ENCODE data around the gene TMEM248.
A peak's percentile ranks its signal among the peaks of the same experiment; 100 is the strongest.
"Not testable (repeated sequence)": the region's sequence is repeated elsewhere in the genome, so short reads cannot be mapped to it uniquely, and the experiment has no call there.

TMEM248 gene

DNA sequence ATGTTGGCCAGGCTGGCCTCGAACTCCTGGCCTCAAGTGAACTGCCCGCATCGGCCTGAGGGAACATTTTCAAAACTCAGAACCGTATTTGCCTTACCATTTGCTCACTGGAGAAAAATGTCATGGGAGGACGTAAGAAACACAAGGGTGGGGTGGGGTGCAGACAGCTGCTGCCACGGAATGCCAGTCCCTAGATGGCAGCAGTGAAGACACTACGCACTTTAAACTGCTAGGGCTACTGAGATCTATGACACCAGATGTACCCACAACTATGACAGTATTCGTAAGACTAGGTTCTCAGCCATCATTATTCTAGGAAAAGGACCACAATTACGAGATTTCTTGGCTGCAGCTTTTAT is 73.6 kb downstream of the TMEM248 start:
- not testable (repeated sequence) for DNase-seq (ENCODE audit: low spot score)

GRCh38 chr7:66995050-66995776 is 74.2 kb downstream of the TMEM248 start, which contains the start of gene SBDS:
TSS of gene SBDS (minus strand) at chr7:66995586. CDS start at chr7:66995417, 169 bp downstream.
- H3K9me3 ChIP-seq (replicated peaks in 1 of 2; ENCODE audit: control insufficient read depth in 2 of 2, insufficient read depth in 1 of 2, low read depth in 1 of 2, low read length in 2 of 2); H2BK15ac ChIP-seq (ENCODE audit: low read length); H3K4me1 ChIP-seq (ENCODE audit: control insufficient read depth in 2 of 2, insufficient read depth in 1 of 2, low read depth in 1 of 2, low read length in 2 of 2); H4K8ac ChIP-seq (ENCODE audit: low read depth, low read length); H2AK5ac ChIP-seq (ENCODE audit: low read depth, low read length); H2BK5ac ChIP-seq (ENCODE audit: low read length); H4K91ac ChIP-seq (ENCODE audit: low read depth, low read length, poor library complexity); H3K27me3 ChIP-seq (ENCODE audit: control insufficient read depth in 3 of 3, insufficient read depth in 3 of 3, low read depth in 1 of 3, low read length in 3 of 3); H2BK120ac ChIP-seq (ENCODE audit: low read depth, low read length); H3K79me1 ChIP-seq (ENCODE audit: low read depth, low read length); H3K4ac ChIP-seq (ENCODE audit: low read length); H3K14ac ChIP-seq (ENCODE audit: low read length); H2BK12ac ChIP-seq (ENCODE audit: low read length): not testable (repeated sequence)
- H3K27ac ChIP-seq (replicated peaks; ENCODE audit: low read length): peak within 1 kb of the TSS; percentile 66
- H3K23ac ChIP-seq (ENCODE audit: low read depth, low read length, poor library complexity): peak within 1 kb of the TSS; percentile 80
- H3K18ac ChIP-seq (ENCODE audit: low read length): peak within 1 kb of the TSS; percentile 76
- peak within 1 kb of the TSS; percentile 89 for H2AFZ ChIP-seq (ENCODE audit: low read length)
- peak within 1 kb of the TSS; percentile 56 for H3K4me2 ChIP-seq (ENCODE audit: insufficient read depth, low read length, poor library complexity, severe bottlenecking)
- WGBS, 2 donors (ENCODE audit: extremely low coverage in 2 of 2, insufficient read length in 2 of 2, insufficient replicate concordance in 1 of 2): no CpG with 5 or more reads among the region's 59 CpGs
- DNase-seq (ENCODE audit: low spot score): peak; percentile 95
- H3K4me3 ChIP-seq (ENCODE audit: low read length in 2 of 2): peak within 1 kb of the TSS; percentile 82 to 91
- H3K9ac ChIP-seq (ENCODE audit: low read depth, low read length, poor library complexity): peak within 1 kb of the TSS; percentile 86
- peaks cover 3 to 42% of the 10 kb centered on the region in 2 donors for H3K36me3 ChIP-seq (replicated peaks in 1 of 2; ENCODE audit: control insufficient read depth in 2 of 2, insufficient read depth in 2 of 2, low read length in 2 of 2)

More for the DNA sequence above, 73.6 kb downstream of the TMEM248 start:
- not testable (repeated sequence) for H3K23ac ChIP-seq (ENCODE audit: low read depth, low read length, poor library complexity); H3K79me1 ChIP-seq (ENCODE audit: low read depth, low read length); H2BK5ac ChIP-seq (ENCODE audit: low read length); H3K9ac ChIP-seq (ENCODE audit: low read depth, low read length, poor library complexity); H2BK15ac ChIP-seq (ENCODE audit: low read length); H2BK12ac ChIP-seq (ENCODE audit: low read length); H3K27me3 ChIP-seq (ENCODE audit: control insufficient read depth in 3 of 3, insufficient read depth in 3 of 3, low read depth in 1 of 3, low read length in 3 of 3); H2BK120ac ChIP-seq (ENCODE audit: low read depth, low read length); H4K8ac ChIP-seq (ENCODE audit: low read depth, low read length); H3K14ac ChIP-seq (ENCODE audit: low read length); H2AK5ac ChIP-seq (ENCODE audit: low read depth, low read length); H3K18ac ChIP-seq (ENCODE audit: low read length); H3K4ac ChIP-seq (ENCODE audit: low read length); H3K4me1 ChIP-seq (ENCODE audit: control insufficient read depth in 2 of 2, insufficient read depth in 1 of 2, low read depth in 1 of 2, low read length in 2 of 2); H3K9me3 ChIP-seq (replicated peaks in 1 of 2; ENCODE audit: control insufficient read depth in 2 of 2, insufficient read depth in 1 of 2, low read depth in 1 of 2, low read length in 2 of 2); H4K91ac ChIP-seq (ENCODE audit: low read depth, low read length, poor library complexity); H3K27ac ChIP-seq (replicated peaks; ENCODE audit: low read length)
- Histone ChIP-seq H3K36me3 (replicated peaks in 1 of 2; ENCODE audit: control insufficient read depth in 2 of 2, insufficient read depth in 2 of 2, low read length in 2 of 2) (peaks cover 3 to 43% of the 10 kb centered on the region in 2 donors), H3K4me3 (ENCODE audit: low read length in 2 of 2) (peak overlapping the region; percentile 59 to 91), H3K4me2 (ENCODE audit: insufficient read depth, low read length, poor library complexity, severe bottlenecking) (peak overlapping the region; percentile 56), H2AFZ (ENCODE audit: low read length) (peak overlapping the region; percentile 89)
- no CpG with 5 or more reads among the region's 9 CpGs for WGBS, 2 donors (ENCODE audit: extremely low coverage in 2 of 2, insufficient read length in 2 of 2, insufficient replicate concordance in 1 of 2)

DNA sequence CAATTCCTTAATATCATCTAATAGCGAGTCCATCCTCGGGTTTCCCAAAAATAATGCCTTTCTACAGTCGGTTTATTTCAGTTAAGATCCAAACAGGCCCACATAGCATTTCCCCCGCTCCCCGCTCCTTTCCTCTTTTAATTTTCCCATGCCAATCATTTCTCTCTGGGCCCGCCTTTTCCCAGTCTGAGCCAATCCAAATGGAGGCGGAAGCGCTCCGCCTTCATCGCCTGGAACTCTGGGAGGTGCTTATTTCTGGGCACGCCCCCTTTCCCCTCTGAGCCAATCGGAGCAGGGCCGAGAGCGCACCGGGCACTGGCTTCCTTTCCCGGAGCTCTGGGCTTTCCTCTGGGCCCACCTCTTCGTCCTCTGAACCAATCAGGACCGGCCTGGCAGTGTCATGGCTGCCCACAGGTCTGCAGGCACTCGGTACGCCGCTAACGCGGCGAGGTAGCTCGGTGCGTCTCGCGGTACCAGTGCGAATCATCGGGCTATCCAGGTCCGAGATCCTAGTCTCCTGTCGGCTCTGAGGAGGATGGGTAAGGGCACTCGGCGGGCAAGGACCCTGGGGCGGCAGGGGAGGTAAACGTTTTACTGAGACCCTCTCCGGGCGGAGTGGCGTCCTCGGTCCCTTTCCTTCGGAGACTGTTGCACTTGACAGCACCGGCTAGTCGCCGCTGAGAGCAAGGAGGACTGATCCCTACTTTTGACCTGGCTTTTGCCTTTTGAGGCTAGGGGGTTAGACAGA is 75.6 kb downstream of the TMEM248 start, which contains the start of gene TYW1:
Gene TYW1, plus strand, starts transcription at position 390 of the 748 bp plus-strand sequence. Its CDS starts 146 bp downstream, at position 536.
- not testable (repeated sequence) for H3K14ac ChIP-seq (ENCODE audit: low read length); H3K18ac ChIP-seq (ENCODE audit: low read length); H3K4ac ChIP-seq (ENCODE audit: low read length); H3K79me1 ChIP-seq (ENCODE audit: low read depth, low read length); H2BK120ac ChIP-seq (ENCODE audit: low read depth, low read length); H3K27me3 ChIP-seq (ENCODE audit: control insufficient read depth in 3 of 3, insufficient read depth in 3 of 3, low read depth in 1 of 3, low read length in 3 of 3); H4K8ac ChIP-seq (ENCODE audit: low read depth, low read length); H3K9me3 ChIP-seq (replicated peaks in 1 of 2; ENCODE audit: control insufficient read depth in 2 of 2, insufficient read depth in 1 of 2, low read depth in 1 of 2, low read length in 2 of 2); H3K4me1 ChIP-seq (ENCODE audit: control insufficient read depth in 2 of 2, insufficient read depth in 1 of 2, low read depth in 1 of 2, low read length in 2 of 2); H3K23ac ChIP-seq (ENCODE audit: low read depth, low read length, poor library complexity); H2BK12ac ChIP-seq (ENCODE audit: low read length); H4K91ac ChIP-seq (ENCODE audit: low read depth, low read length, poor library complexity); H2AK5ac ChIP-seq (ENCODE audit: low read depth, low read length); H2BK15ac ChIP-seq (ENCODE audit: low read length); H2BK5ac ChIP-seq (ENCODE audit: low read length)
- Histone ChIP-seq H3K27ac (replicated peaks; ENCODE audit: low read length) (peak within 1 kb of the TSS; percentile 46), H3K4me2 (ENCODE audit: insufficient read depth, low read length, poor library complexity, severe bottlenecking) (peak within 1 kb of the TSS; percentile 48), H2AFZ (ENCODE audit: low read length) (peak within 1 kb of the TSS; percentile 91), H3K36me3 (replicated peaks in 1 of 2; ENCODE audit: control insufficient read depth in 2 of 2, insufficient read depth in 2 of 2, low read length in 2 of 2) (peaks cover 3 to 31% of the 10 kb centered on the region in 2 donors), H3K4me3 (ENCODE audit: low read length in 2 of 2) (peak within 1 kb of the TSS; percentile 82 to 93), H3K9ac (ENCODE audit: low read depth, low read length, poor library complexity) (peak within 1 kb of the TSS; percentile 72)
- DNase-seq (ENCODE audit: low spot score): peak; percentile 98
- no CpG with 5 or more reads among the region's 44 CpGs for WGBS, 2 donors (ENCODE audit: extremely low coverage in 2 of 2, insufficient read length in 2 of 2, insufficient replicate concordance in 1 of 2)

Measured in neuronal stem cell (in vitro differentiated cells).